B cell (primary cell): ENCODE results near the gene CDKN1A.

Experiments
- EZH2 ChIP-seq: IDR thresholded peaks from 2 replicates; pipeline ENCODE4 v1.6.1; 2012; ENCODE audit warnings: borderline replicate concordance, low read depth, mild to moderate bottlenecking, moderate library complexity, low read length; ENCODE audit not compliant: insufficient read depth, poor library complexity, severe bottlenecking
- TF ChIP-seq, protein P1 (sequence below): fragments of 200-600 bp; IDR thresholded peaks from one replicate; pipeline ENCODE4 v1.8.0; 2022; ENCODE audit warnings: antibody characterized with exemption, mild to moderate bottlenecking

DNA sequence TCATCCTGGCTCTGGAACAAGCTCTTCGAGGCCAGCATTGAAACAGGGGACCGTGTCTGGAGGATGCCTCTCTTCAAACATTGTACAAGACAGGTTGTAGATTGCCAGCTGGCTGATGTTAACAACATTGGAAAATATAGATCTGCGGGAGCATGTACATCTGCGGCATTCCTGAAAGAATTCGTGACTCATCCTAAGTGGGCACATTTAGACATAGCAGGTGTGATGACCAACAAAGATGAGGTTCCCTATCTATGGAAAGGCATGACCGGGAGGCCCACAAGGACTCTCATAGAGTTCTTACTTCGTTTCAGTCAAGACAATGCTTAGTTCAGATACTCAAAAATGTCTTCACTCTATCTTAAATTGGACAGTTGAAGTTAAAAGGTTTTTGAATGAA, 3.6 kb upstream of the CDKN1A start:
- TF ChIP-seq, protein P1, sequence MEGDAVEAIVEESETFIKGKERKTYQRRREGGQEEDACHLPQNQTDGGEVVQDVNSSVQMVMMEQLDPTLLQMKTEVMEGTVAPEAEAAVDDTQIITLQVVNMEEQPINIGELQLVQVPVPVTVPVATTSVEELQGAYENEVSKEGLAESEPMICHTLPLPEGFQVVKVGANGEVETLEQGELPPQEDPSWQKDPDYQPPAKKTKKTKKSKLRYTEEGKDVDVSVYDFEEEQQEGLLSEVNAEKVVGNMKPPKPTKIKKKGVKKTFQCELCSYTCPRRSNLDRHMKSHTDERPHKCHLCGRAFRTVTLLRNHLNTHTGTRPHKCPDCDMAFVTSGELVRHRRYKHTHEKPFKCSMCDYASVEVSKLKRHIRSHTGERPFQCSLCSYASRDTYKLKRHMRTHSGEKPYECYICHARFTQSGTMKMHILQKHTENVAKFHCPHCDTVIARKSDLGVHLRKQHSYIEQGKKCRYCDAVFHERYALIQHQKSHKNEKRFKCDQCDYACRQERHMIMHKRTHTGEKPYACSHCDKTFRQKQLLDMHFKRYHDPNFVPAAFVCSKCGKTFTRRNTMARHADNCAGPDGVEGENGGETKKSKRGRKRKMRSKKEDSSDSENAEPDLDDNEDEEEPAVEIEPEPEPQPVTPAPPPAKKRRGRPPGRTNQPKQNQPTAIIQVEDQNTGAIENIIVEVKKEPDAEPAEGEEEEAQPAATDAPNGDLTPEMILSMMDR: no peak
- TF ChIP-seq EZH2: no peak
